NT2/D1 (cell line): ENCODE measurements around the gene TAX1BP1.
"Not testable (repeated sequence)": the region's sequence is repeated elsewhere in the genome, so short reads cannot be mapped to it uniquely, and the experiment has no call there.

Experiments used
- DNase-seq: peaks from one replicate; pipeline ENCODE4 v3.0.0-alpha.2; 2011; ENCODE audit warnings: low read depth, low spot score
- H3K27me3 ChIP-seq: 2 replicates; pipeline ENCODE4 v1.6.0; 2011; ENCODE audit warnings: mild to moderate bottlenecking; ENCODE audit not compliant: insufficient read length, insufficient read depth
- H3K36me3 ChIP-seq: 2 replicates; pipeline ENCODE4 v1.6.1; 2011; ENCODE audit warnings: mild to moderate bottlenecking, low read length, mixed read lengths; ENCODE audit not compliant: insufficient read depth, insufficient read length
- H3K4me1 ChIP-seq: 2 replicates; pipeline ENCODE4 v1.5.1; 2011; ENCODE audit not compliant: insufficient read depth, insufficient read length
- H3K4me3 ChIP-seq: 2 replicates; pipeline ENCODE4 v1.5.1; 2011; ENCODE audit warnings: low read depth; ENCODE audit not compliant: insufficient read length
- H3K9ac ChIP-seq: 2 replicates; pipeline ENCODE4 v1.6.0; 2011; ENCODE audit warnings: low read depth; ENCODE audit not compliant: insufficient read length
- H3K9me3 ChIP-seq: 2 replicates; pipeline ENCODE4 v1.5.1; 2011; ENCODE audit warnings: mild to moderate bottlenecking, low read length; ENCODE audit not compliant: insufficient read depth
- SUZ12 ChIP-seq: IDR thresholded peaks from 2 replicates; pipeline ENCODE4 v1.6.1; 2011; ENCODE audit not compliant: insufficient read length, insufficient read depth; ENCODE audit errors: extremely low read depth
- YY1 ChIP-seq: IDR thresholded peaks from 2 replicates; pipeline ENCODE4 v1.6.1; 2011; ENCODE audit not compliant: insufficient read length, insufficient read depth
- ZNF274 ChIP-seq: IDR thresholded peaks from 2 replicates; pipeline ENCODE4 v1.6.1; 2011; ENCODE audit warnings: mild to moderate bottlenecking, low read depth, low read length

Gene TAX1BP1

GRCh38 chr7:27842851-27843250 lies 102.9 kb downstream of the TAX1BP1 start:
- no peaks in the 10 kb centered on the region for H3K27me3 ChIP-seq
- DNase-seq: no peak
- peaks cover 3% of the 10 kb centered on the region for H3K36me3 ChIP-seq
- no peak for TF ChIP-seq YY1
- no peak for TF ChIP-seq ZNF274
- TF ChIP-seq SUZ12: no peak
- H3K4me1 ChIP-seq: no peaks in the 10 kb centered on the region
- H3K9me3 ChIP-seq: no peaks in the 10 kb centered on the region
- H3K9ac ChIP-seq: no peak overlapping the region
- H3K4me3 ChIP-seq: no peak overlapping the region

DNA sequence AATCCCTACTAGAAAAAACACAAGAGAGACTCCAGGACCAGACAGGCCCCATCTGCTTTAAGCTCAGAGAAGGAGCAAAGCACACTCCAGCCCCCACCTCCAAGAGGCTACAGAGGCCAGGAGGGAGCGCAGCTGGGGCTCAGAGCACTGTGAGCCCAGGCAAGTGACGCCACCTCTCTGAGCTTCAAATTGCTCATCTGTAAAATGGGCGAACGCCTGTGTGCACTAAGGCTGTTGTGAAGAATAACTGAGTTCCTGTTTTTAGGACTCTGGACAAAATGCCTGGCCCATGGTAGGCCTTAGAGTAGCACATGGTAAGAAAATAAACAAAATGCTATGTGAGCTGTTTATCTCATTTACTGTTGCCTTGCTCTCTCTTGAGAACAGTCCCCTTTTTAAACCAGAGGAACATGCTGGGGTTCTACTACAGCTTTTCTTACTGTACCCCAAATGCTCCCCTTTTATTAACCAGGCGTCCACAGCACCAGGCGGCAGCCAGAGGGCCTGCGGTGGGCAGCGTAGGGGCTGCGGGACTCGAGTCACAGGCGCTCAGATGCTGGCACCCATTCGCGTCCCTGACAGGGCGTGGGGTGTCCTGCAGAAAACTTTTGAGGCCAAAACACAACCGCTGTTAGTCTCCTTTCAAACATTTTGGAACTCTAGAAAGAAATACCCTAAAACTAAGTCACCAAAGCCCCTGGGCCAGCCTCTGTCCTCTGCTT lies 103.8 kb downstream of the TAX1BP1 start:
- H3K9ac ChIP-seq: no peak overlapping the region
- H3K4me1 ChIP-seq: no peaks in the 10 kb centered on the region
- H3K4me3 ChIP-seq: no peak overlapping the region
- no peaks in the 10 kb centered on the region for H3K27me3 ChIP-seq
- TF ChIP-seq YY1 (no peak), ZNF274 (no peak), SUZ12 (no peak)
- DNase-seq: no peak
- H3K36me3 ChIP-seq: peaks cover 3% of the 10 kb centered on the region
- no peaks in the 10 kb centered on the region for H3K9me3 ChIP-seq

DNA sequence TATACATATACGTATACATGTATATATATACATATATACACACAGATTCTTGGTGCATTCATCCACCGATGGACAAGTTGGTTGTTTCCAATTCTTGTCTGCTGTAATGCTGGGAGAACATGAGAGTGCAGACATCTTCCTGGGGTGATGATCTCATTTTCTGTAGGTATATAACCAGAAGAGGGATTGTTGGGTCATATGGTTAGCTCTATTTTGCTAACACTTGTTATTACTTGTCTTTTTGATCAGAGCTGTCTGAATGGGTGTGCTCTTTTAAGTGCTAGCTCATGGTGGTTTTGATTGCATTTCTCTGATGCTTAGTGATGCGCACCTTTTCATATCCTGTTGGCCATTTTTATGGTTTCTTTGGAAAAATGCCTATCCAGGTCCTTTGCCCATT lies 106.4 kb downstream of the TAX1BP1 start:
- TF ChIP-seq YY1 (no peak), ZNF274 (no peak), SUZ12 (no peak)
- H3K4me1 ChIP-seq: no peaks in the 10 kb centered on the region
- DNase-seq: no peak
- H3K4me3 ChIP-seq: no peak overlapping the region
- no peak overlapping the region for H3K9ac ChIP-seq
- H3K9me3 ChIP-seq: no peaks in the 10 kb centered on the region
- H3K36me3 ChIP-seq: no peaks in the 10 kb centered on the region
- no peaks in the 10 kb centered on the region for H3K27me3 ChIP-seq

DNA sequence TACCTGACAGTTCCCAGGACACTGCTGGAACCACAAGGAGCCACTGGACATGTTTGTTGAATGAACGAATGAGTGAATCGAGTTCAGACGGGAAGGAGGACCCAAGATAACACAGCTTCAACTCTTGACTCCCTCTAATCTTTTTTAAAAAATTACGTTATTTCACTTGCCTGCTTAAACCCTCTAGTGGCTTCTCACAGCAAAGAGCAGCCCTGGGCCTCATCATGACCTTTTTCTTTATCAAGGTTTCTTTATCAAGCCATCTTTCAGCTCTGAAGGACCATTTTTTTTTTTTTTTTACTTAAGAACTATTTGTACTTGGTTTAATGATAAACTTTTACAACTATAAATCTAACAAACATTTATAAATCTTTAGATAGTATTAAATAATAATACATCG lies 110.6 kb downstream of the TAX1BP1 start:
- H3K4me3 ChIP-seq: no peak overlapping the region
- no peak for TF ChIP-seq ZNF274
- no peak for TF ChIP-seq SUZ12
- TF ChIP-seq YY1: no peak
- no peak for DNase-seq
- no peaks in the 10 kb centered on the region for H3K4me1 ChIP-seq
- no peaks in the 10 kb centered on the region for H3K9me3 ChIP-seq
- no peaks in the 10 kb centered on the region for H3K27me3 ChIP-seq
- no peak overlapping the region for H3K9ac ChIP-seq
- no peaks in the 10 kb centered on the region for H3K36me3 ChIP-seq

DNA sequence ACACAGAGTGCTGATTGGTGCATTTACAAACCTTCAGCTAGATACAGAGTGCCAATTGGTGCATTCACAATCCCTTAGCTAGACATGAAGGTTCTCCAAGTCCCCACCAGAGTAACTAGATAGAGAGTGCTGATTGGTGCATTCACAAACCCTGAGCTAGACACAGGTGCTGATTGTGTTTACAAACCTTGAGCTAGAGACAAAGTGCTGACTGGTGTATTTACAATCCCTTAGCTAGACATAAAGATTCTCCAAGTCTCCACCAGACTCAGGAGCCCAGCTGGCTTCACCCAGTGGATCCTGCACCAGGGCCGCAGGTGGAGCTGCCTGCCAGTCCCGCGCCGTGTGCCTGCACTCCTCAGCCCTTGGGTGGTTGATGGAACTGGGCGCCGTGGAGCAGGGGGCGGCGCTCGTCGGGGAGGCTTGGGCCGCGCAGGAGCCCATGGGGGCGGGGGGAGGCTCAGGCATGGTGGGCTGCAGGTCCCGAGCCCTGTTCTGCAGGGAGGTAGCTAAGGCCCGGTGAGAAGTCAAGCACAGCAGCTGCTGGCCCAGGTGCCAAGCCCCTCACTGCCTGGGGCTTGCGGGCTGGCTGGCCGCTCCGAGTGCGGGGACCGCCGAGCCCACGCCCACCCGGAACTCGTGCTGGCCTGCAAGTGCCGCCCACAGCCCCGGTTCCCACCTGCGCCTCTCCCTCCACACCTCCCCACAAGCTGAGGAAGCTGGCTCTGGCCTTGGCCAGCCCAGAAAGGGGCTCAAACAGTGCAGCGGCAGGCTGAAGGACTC lies 116.9 kb downstream of the TAX1BP1 start:
- not testable (repeated sequence) for H3K9ac ChIP-seq, H3K4me1 ChIP-seq, H3K27me3 ChIP-seq, H3K36me3 ChIP-seq, DNase-seq, H3K4me3 ChIP-seq, H3K9me3 ChIP-seq

GRCh38 chr7:27860800-27861199 lies 120.8 kb downstream of the TAX1BP1 start:
- Histone ChIP-seq H3K4me1 (no peaks in the 10 kb centered on the region), H3K9ac (no peak overlapping the region), H3K27me3 (no peaks in the 10 kb centered on the region), H3K9me3 (no peaks in the 10 kb centered on the region), H3K4me3 (no peak overlapping the region), H3K36me3 (no peaks in the 10 kb centered on the region)
- DNase-seq: no peak
- TF ChIP-seq SUZ12 (no peak), ZNF274 (no peak), YY1 (no peak)

GRCh38 chr7:27861747-27862146 lies 121.8 kb downstream of the TAX1BP1 start:
- H3K4me3 ChIP-seq: no peak overlapping the region
- H3K4me1 ChIP-seq: no peaks in the 10 kb centered on the region
- TF ChIP-seq ZNF274 (no peak), SUZ12 (no peak), YY1 (no peak)

More at GRCh38 chr7:27861747-27862146, 121.8 kb downstream of the TAX1BP1 start:
- Histone ChIP-seq H3K9me3 (no peaks in the 10 kb centered on the region), H3K36me3 (no peaks in the 10 kb centered on the region), H3K27me3 (no peaks in the 10 kb centered on the region), H3K9ac (no peak overlapping the region)
- DNase-seq: no peak
